Skeletal muscle satellite cell (primary cell): ENCODE data around the gene ZDBF2. TPM values are rescaled to one million over a fixed set of nuclear protein-coding genes. Genes with fewer than 3 reads are reported as not detected.
A peak's percentile ranks its signal among the peaks of the same experiment; 100 is the strongest.
"Not testable (repeated sequence)": the region's sequence is repeated elsewhere in the genome, so short reads cannot be mapped to it uniquely, and the experiment has no call there.

Experiments
- H3K27me3 ChIP-seq: 2 replicates; pipeline ENCODE4 v1.7.0; 2013; ENCODE audit warnings: low read length; ENCODE audit not compliant: control insufficient read depth, insufficient read depth
- H3K36me3 ChIP-seq: 2 replicates; pipeline ENCODE4 v1.7.0; 2013; ENCODE audit warnings: mild to moderate bottlenecking, control low read depth, low read length; ENCODE audit not compliant: insufficient read depth
- H3K4me1 ChIP-seq: 2 replicates; pipeline ENCODE4 v1.7.0; 2013; ENCODE audit warnings: low read length; ENCODE audit not compliant: control insufficient read depth, insufficient read depth
- H3K4me2 ChIP-seq: 2 replicates; pipeline ENCODE4 v1.7.0; 2013; ENCODE audit warnings: mild to moderate bottlenecking, low read length
- H3K4me3 ChIP-seq: 2 replicates; pipeline ENCODE4 v1.7.0; 2013; ENCODE audit warnings: low read length
- H3K9ac ChIP-seq: 2 replicates; pipeline ENCODE4 v1.7.0; 2013; ENCODE audit warnings: mild to moderate bottlenecking, low read depth, low read length, moderate library complexity
- H3K9me3 ChIP-seq: replicated peaks from 2 replicates; pipeline ENCODE4 v1.7.0; 2013; ENCODE audit warnings: mild to moderate bottlenecking, control low read depth, low read length
- total RNA-seq: library from RNA; depleted of rRNA; stranded (reverse); fragments of >200 nt; gene quantifications from 2 replicates; pipeline ENCODE4 v1.2.3, GENCODE V29; 2012; rRNA removed

The ZDBF2 gene
- total RNA-seq = 7.9 and 8.4 TPM in 2 replicates

DNA sequence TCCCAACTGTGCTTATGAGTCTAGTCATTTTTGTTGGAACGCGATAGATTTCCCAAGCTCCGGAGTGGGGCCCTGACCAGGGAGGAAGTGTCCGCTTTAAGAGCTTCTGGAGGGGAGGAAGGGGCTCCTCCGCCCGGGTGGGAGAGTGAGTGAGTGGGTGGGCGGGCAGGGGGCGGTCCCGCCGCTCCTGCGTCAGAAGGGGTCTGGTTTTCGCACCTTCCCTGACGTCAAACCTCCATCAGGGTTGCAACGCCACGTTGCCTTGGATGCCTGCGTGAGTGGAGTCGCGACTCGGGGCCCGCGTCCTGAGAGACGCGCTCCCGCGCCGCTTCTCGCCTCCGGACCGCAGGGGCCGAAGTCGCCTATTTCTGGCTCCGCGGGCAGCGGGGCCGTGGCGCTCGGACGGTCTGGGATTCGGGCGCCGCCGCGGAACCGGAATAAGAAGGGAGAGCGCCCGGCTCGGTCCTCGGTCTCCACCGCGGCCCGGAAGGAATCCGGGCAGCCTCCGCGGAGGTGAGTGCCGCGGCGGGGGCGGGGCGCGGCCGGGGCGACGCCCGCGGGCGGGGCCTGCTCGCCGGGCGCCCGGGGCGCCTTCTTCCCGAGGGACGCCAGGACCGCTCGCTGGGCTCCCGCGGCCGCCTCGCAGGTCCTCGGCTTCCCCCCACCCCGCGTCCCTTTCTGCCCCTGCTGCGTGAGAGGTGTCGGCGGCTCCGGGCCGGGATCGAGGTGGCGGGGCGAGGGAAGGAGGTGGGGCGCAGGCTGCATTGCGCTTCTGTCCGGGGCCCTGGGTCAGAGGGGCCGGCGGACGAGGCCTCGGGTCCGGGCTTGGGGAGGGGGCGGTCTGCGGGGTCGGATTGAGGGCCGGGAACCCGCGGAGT is at the start of gene ZDBF2:
Gene ZDBF2 (plus strand): TSS at position 230 of the 878 bp plus-strand sequence. CDS start 7,187 bp downstream, outside the sequence.
- H3K27me3 ChIP-seq = peaks cover 43% of the 10 kb centered on the region
- H3K4me1 ChIP-seq = no peaks in the 10 kb centered on the region
- peak within 1 kb of the TSS; percentile 82 for H3K4me3 ChIP-seq
- no peaks in the 10 kb centered on the region for H3K9me3 ChIP-seq
- H3K4me2 ChIP-seq = peak within 1 kb of the TSS; percentile 85
- peak within 1 kb of the TSS; percentile 83 for H3K9ac ChIP-seq
- H3K36me3 ChIP-seq = no peaks in the 10 kb centered on the region

DNA sequence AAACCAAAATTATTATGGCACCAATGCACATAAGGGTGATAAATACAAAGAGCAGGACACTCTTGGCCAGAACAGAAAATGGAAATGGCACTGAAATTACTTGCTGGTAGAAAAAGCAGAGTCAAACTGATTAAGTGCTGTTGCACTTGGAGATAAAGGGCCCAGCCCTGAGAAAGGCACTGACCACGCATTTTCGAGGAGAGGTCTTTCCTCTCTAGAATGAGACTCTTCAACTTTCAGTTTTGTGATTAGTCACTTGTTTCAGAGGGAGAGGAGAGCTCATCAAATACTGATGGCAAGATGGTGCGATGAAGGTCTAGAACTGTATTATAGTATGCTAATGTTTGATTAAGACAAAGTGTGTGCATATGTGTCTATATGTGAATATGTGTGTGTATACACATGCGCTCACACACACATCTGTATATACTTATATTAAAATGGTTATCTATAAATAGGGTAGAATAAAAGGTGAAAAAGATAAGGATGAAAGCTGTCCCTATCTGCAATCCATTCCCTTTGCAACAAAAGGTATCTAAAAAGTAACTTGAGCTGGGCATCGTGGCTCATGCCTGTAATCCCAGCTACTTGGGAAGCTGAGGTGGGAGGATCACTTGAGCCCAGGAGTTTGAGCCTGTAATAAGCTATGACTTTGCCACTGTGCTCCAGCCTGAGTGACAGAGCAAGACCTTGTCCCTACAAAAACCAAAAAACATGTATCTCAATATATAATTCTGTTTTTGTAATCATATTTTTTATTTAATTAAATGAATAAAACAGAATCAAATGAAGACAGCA is 48.8 kb upstream of the ZDBF2 start:
- H3K27me3 ChIP-seq = peaks cover 4% of the 10 kb centered on the region
- H3K4me3 ChIP-seq = no peak overlapping the region
- H3K4me1 ChIP-seq = no peaks in the 10 kb centered on the region
- H3K4me2 ChIP-seq = no peak overlapping the region
- H3K9ac ChIP-seq = no peak overlapping the region
- no peaks in the 10 kb centered on the region for H3K36me3 ChIP-seq
- H3K9me3 ChIP-seq = no peaks in the 10 kb centered on the region

GRCh38 chr2:206228636-206229035 is 45.8 kb upstream of the ZDBF2 start:
- H3K27me3 ChIP-seq, H3K4me1 ChIP-seq, H3K4me2 ChIP-seq, H3K9ac ChIP-seq, H3K4me3 ChIP-seq, H3K36me3 ChIP-seq, H3K9me3 ChIP-seq: not testable (repeated sequence)

GRCh38 chr2:206229642-206230041 is 44.8 kb upstream of the ZDBF2 start:
- Histone ChIP-seq H3K4me1 (no peaks in the 10 kb centered on the region), H3K4me3 (no peak overlapping the region), H3K27me3 (peaks cover 5% of the 10 kb centered on the region), H3K9ac (no peak overlapping the region), H3K4me2 (no peak overlapping the region), H3K9me3 (no peaks in the 10 kb centered on the region), H3K36me3 (no peaks in the 10 kb centered on the region)

- Histone ChIP-seq H3K9me3 (no peaks in the 10 kb centered on the region), H3K4me1 (no peaks in the 10 kb centered on the region), H3K27me3 (peaks cover 5% of the 10 kb centered on the region), H3K36me3 (no peaks in the 10 kb centered on the region), H3K9ac (no peak overlapping the region), H3K4me3 (no peak overlapping the region), H3K4me2 (no peak overlapping the region)
These were observed 44.3 kb upstream of the ZDBF2 start for GRCh38 chr2:206230060-206230762.

GRCh38 chr2:206231669-206232286 is 42.7 kb upstream of the ZDBF2 start:
- no peak overlapping the region for H3K9ac ChIP-seq
- no peaks in the 10 kb centered on the region for H3K9me3 ChIP-seq
- peaks cover 5% of the 10 kb centered on the region for H3K27me3 ChIP-seq
- no peak overlapping the region for H3K4me3 ChIP-seq
- no peak overlapping the region for H3K4me2 ChIP-seq
- H3K36me3 ChIP-seq = no peaks in the 10 kb centered on the region
- H3K4me1 ChIP-seq = no peaks in the 10 kb centered on the region

DNA sequence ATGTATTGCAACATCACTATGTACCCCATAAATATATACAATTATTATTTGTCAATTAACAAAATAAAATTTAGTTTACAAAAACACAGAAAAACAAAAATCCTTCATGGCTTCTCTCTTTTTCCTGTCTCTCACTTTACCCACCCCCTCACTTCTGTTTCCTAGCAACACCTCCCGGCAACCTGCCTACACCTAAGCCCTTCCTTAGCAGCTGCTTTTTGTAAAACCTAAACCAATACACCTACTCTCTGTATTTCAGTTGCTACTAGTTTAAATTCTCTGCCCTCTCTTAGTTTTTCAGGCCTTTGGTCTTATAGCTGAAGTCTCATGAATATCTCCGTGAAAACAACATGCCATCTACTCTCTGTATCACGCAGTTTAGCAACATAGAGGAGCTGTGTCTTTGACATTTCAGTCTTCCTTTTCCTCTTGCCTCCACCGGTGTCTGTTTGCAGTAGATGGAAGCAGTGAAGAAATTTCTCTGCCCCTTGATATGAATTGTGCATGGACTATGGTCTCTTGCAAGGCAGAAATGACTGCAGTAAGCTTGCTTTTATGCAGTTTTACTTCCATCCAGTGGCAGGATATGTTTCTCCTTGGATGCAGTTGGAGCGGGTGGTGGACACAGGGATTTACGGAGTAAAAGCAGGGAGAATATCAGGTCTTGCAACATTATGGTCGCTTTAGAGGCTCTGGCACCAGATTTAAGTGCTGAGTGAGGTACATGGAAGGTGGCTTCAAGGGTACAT is 42.0 kb upstream of the ZDBF2 start:
- Histone ChIP-seq H3K4me3 (no peak overlapping the region), H3K9ac (no peak overlapping the region), H3K9me3 (no peaks in the 10 kb centered on the region), H3K4me1 (no peaks in the 10 kb centered on the region), H3K36me3 (no peaks in the 10 kb centered on the region), H3K27me3 (peaks cover 5% of the 10 kb centered on the region), H3K4me2 (no peak overlapping the region)

DNA sequence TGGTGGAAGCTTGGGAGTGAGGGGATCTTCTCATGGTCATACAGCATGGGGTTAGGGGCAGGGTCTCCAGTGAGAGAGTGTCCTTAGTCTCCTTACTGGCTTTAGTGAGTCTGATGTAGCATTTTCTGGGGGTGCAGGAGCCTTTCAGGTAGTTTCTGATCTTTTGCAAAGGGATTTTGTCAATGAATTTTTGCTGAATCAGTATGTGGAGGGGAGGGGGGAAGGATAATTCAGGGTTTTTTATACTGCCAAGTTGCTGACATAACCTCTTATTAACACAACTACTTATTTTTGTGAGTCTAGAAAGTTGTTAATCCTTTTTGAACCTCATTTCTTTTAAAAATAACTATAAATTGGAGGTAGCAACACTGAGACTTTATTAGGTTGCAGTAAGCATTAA is 35.3 kb upstream of the ZDBF2 start:
- Histone ChIP-seq H3K36me3 (no peaks in the 10 kb centered on the region), H3K27me3 (no peaks in the 10 kb centered on the region), H3K4me2 (no peak overlapping the region), H3K9me3 (no peaks in the 10 kb centered on the region), H3K9ac (no peak overlapping the region), H3K4me1 (no peaks in the 10 kb centered on the region), H3K4me3 (no peak overlapping the region)

- H3K27me3 ChIP-seq = no peaks in the 10 kb centered on the region
- H3K4me1 ChIP-seq = no peaks in the 10 kb centered on the region
- no peaks in the 10 kb centered on the region for H3K36me3 ChIP-seq
- no peaks in the 10 kb centered on the region for H3K9me3 ChIP-seq
- H3K4me3 ChIP-seq = no peak overlapping the region
- no peak overlapping the region for H3K4me2 ChIP-seq
- H3K9ac ChIP-seq = no peak overlapping the region
These were observed 34.1 kb upstream of the ZDBF2 start for GRCh38 chr2:206240327-206240726.

- Histone ChIP-seq H3K4me1 (no peaks in the 10 kb centered on the region), H3K4me3 (no peak overlapping the region), H3K27me3 (no peaks in the 10 kb centered on the region), H3K4me2 (no peak overlapping the region), H3K9me3 (no peaks in the 10 kb centered on the region), H3K9ac (no peak overlapping the region), H3K36me3 (no peaks in the 10 kb centered on the region)
These were observed 32.7 kb upstream of the ZDBF2 start for GRCh38 chr2:206241736-206242135.
